ENCODE measurements around the gene MSH3. TPM values are rescaled to one million over a fixed set of nuclear protein-coding genes. Genes with fewer than 3 reads are reported as not detected.

The MSH3 gene
- total RNA-seq, 4 donors from 2014 or later = 10.0 to 16.8 (median 13.1) TPM

DNA sequence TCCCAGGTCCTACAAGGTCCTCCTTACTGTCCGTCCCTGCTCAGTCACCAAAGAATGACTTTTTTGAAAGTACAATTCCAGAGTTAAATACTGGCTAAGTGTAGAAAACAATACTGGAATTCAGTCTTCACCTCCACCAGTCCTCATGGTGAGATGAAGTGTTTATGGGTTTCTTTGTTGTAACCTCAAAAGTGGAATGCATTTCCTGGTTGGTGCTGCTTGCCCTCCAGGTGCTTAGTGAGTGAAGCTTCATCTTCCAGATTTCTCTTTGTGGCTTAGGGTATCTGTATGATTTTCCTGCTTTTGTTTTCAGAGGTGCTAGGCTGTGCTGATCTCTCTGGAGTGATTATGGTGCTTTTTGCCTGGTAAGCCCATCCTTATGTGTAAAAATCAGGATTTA lies 49.8 kb downstream of the MSH3 start:
- TF ChIP-seq, protein P1, sequence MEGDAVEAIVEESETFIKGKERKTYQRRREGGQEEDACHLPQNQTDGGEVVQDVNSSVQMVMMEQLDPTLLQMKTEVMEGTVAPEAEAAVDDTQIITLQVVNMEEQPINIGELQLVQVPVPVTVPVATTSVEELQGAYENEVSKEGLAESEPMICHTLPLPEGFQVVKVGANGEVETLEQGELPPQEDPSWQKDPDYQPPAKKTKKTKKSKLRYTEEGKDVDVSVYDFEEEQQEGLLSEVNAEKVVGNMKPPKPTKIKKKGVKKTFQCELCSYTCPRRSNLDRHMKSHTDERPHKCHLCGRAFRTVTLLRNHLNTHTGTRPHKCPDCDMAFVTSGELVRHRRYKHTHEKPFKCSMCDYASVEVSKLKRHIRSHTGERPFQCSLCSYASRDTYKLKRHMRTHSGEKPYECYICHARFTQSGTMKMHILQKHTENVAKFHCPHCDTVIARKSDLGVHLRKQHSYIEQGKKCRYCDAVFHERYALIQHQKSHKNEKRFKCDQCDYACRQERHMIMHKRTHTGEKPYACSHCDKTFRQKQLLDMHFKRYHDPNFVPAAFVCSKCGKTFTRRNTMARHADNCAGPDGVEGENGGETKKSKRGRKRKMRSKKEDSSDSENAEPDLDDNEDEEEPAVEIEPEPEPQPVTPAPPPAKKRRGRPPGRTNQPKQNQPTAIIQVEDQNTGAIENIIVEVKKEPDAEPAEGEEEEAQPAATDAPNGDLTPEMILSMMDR (IDR thresholded peaks at IDR 0.05) = no peak
- ATAC-seq (ENCODE audit: low FRiP score) (no peak), DNase-seq (ENCODE audit: low spot score) (no peak)

GRCh38 chr5:80705216-80705769 lies 50.8 kb downstream of the MSH3 start:
- DNase-seq (ENCODE audit: low spot score) (no peak), ATAC-seq (ENCODE audit: low FRiP score) (no peak)
- TF ChIP-seq, protein P1 (IDR thresholded peaks at IDR 0.05) = no peak

DNA sequence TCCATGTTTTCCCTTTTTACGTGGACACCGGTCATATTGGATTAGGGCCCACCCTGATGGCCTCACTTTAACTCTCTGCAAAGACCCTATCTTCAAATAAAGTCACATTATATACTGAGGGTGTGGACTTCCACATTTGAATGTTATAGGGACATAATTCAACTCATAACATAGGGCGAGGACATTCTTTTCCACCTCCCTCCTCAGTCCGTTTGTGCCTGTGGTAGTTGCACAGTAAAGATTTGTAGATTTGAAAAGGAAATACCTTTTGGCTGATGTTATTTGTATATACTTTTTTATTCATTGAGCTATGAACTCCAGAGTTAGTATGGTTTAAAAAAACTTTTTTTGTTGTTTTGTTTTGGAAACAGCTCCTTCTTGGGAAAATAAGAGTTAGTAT lies 51.3 kb downstream of the MSH3 start:
- DNase-seq (ENCODE audit: low spot score) = no peak
- TF ChIP-seq, protein P1 (IDR thresholded peaks at IDR 0.05) = no peak
- no peak for ATAC-seq (ENCODE audit: low FRiP score)

GRCh38 chr5:80706835-80707447 lies 52.5 kb downstream of the MSH3 start:
- TF ChIP-seq, protein P1 (IDR thresholded peaks at IDR 0.05) = no peak
- ATAC-seq (ENCODE audit: low FRiP score) = no peak

DNA sequence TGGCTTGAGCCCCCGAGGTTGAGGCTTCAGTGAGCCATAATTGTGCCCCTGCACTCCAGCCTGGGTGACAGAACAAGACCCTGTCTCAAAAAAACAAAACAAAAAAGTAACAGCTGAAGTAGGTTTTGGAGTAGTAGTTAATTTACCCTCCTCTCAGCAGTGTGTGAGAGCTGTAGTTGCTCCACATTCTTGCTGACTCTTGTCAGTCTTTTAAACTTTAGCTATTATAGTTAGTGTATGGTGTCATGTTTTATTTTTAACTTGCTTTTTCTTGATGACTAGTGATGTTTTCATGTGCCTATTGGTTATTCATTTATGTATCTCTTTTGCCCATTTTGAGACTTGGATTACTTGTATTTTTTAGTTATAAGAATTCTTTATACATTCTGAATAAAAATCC lies 53.2 kb downstream of the MSH3 start:
- DNase-seq (ENCODE audit: low spot score) (no peak), ATAC-seq (ENCODE audit: low FRiP score) (no peak)
- TF ChIP-seq, protein P1 (IDR thresholded peaks at IDR 0.05) = no peak

More at GRCh38 chr5:80706835-80707447, 52.5 kb downstream of the MSH3 start:
- no peak for DNase-seq (ENCODE audit: low spot score)

DNA sequence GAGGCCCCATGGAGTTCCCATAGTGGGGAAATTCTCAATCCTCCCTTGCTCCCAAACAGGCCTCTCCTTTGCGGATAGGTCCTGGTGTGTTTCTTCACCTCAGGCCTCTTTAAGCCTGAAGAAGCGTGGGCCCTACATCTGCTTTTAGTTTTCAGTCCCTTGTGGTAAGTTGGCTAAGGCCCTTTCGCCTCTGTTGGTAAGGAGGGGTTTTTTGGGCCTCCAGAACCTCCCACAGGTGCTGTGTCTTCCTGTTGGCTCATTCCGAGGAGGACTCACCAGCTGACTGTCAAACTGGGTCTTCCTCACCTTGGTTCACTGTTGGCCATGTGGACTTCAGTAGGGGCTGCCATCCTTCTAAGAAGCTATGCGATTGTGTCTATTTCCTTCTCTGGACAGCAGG lies 56.8 kb downstream of the MSH3 start:
- DNase-seq (ENCODE audit: low spot score) (no peak), ATAC-seq (ENCODE audit: low FRiP score) (no peak)
- TF ChIP-seq, protein P1 (IDR thresholded peaks at IDR 0.05) = no peak

DNA sequence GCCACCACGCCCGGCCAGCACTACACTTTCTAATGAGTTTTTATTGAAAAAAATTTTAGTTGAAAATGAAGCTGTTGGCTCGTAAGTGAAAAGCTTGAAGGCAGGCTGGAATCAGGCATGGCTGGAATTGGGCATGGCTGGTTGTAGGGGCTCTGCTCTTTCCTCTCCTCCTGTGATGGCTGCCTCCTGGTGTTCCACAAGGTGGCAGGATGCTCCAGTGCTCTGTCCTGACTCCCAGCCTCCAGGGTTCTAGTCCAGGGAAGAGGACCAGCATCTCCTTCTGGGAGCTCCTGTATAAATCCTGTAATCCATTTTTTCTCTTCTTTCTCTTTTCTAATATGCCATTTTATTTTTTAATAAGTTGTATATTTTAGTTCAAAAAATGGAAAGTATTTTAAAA lies 57.5 kb downstream of the MSH3 start:
- TF ChIP-seq, protein P1 (IDR thresholded peaks at IDR 0.05) = no peak
- ATAC-seq (ENCODE audit: low FRiP score) (no peak), DNase-seq (ENCODE audit: low spot score) (no peak)

Measured in omental fat pad (tissue), 4 donors.